Prostate gland (tissue), 2 donors: Measurements from ENCODE around the gene MAP1S. TPM values are rescaled to one million over a fixed set of nuclear protein-coding genes. Genes with fewer than 3 reads are reported as not detected.
A peak's percentile ranks its signal among the peaks of the same experiment; 100 is the strongest.

Experiments used
- DNase-seq: peaks from one replicate; pipeline ENCODE4 v3.0.0-alpha.2; 2019; ENCODE audit warnings: low spot score
- H3K27ac ChIP-seq, 2 donors: fragments of 200-600 bp; sonication (generic); 2 replicates each; pipeline ENCODE4 v1.5.1; 2017 to 2019
- H3K27me3 ChIP-seq: fragments of 200-600 bp; sonication (generic); replicated peaks from 2 replicates; pipeline ENCODE4 v1.5.1; 2019; ENCODE audit not compliant: insufficient read depth
- H3K36me3 ChIP-seq, 2 donors: fragments of 200-600 bp; sonication (generic); 1 replicate in 1 of 2; 2 replicates in 1 of 2; pipeline versions ENCODE4 v1.5.1 to v1.8.1; 2017 to 2019
- H3K4me1 ChIP-seq: fragments of 200-600 bp; sonication (generic); replicated peaks from 2 replicates; pipeline ENCODE4 v1.5.1; 2019
- H3K4me3 ChIP-seq, 2 donors: fragments of 200-600 bp; sonication (generic); 2 replicates each; pipeline ENCODE4 v1.5.1; 2017 to 2019
- H3K9me3 ChIP-seq: fragments of 200-600 bp; sonication (generic); 2 replicates; pipeline ENCODE4 v1.5.1; 2017
- POLR2A ChIP-seq: fragments of 450-650 bp; IDR thresholded peaks from one replicate; pipeline ENCODE4 v1.6.1; 2016; ENCODE audit warnings: antibody characterized with exemption, mild to moderate bottlenecking
- POLR2AphosphoS5 ChIP-seq: sonication (generic); formaldehyde crosslinking; IDR thresholded peaks from one replicate; pipeline ENCODE4 v1.6.1; 2017; ENCODE audit warnings: antibody characterized with exemption
- WGBS: methylation state at CpG from one replicate; pipeline ENCODE4 v1.1.5; 2018; 5-methylcytosine and 5-hydroxymethylcytosine counted together
- intact Hi-C: fragments of 100-400 bp; cut with DNase I; formaldehyde crosslinking; loops from one replicate; pipeline ENCODE4 v1.14.2; 2022
- total RNA-seq, 2 donors: library from RNA; depleted of rRNA; stranded (reverse); fragments of >200 nt; gene quantifications; one replicate each; pipeline ENCODE4 v1.1.0, GENCODE V29; 2016
- TF ChIP-seq, protein P1 (sequence below), 4 experiments: fragments of 200-600 bp in 2 of 4; fragments of 450-650 bp in 2 of 4; sonication (generic) in 2 of 4; IDR thresholded peaks; 1 replicate in 3 of 4; 2 replicates in 1 of 4; pipeline ENCODE4 v1.5.1; 2016 to 2019; ENCODE audit warnings: antibody characterized with exemption in 4 of 4, mild to moderate bottlenecking in 2 of 4, moderate library complexity in 2 of 4

MAP1S gene
- total RNA-seq, 2 donors from 2014 or later: 34.9 to 61.1 TPM

- Histone ChIP-seq H3K27me3 (no peaks in the 10 kb centered on the region), H3K36me3 (no peaks in the 10 kb centered on the region), H3K4me1 (no peaks in the 10 kb centered on the region), H3K4me3 (no peak overlapping the region), H3K9me3 (no peaks in the 10 kb centered on the region), H3K27ac (no peak overlapping the region)
- WGBS: 46% methylated on average over 6 of the region's 6 CpGs
- intact Hi-C loops: no loop called here
- TF ChIP-seq POLR2A (no peak), POLR2AphosphoS5 (no peak)
- TF ChIP-seq, protein P1, sequence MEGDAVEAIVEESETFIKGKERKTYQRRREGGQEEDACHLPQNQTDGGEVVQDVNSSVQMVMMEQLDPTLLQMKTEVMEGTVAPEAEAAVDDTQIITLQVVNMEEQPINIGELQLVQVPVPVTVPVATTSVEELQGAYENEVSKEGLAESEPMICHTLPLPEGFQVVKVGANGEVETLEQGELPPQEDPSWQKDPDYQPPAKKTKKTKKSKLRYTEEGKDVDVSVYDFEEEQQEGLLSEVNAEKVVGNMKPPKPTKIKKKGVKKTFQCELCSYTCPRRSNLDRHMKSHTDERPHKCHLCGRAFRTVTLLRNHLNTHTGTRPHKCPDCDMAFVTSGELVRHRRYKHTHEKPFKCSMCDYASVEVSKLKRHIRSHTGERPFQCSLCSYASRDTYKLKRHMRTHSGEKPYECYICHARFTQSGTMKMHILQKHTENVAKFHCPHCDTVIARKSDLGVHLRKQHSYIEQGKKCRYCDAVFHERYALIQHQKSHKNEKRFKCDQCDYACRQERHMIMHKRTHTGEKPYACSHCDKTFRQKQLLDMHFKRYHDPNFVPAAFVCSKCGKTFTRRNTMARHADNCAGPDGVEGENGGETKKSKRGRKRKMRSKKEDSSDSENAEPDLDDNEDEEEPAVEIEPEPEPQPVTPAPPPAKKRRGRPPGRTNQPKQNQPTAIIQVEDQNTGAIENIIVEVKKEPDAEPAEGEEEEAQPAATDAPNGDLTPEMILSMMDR (IDR thresholded peaks at IDR 0.05): no peak
- no peak for DNase-seq
Measured at GRCh38 chr19:17711851-17712250, 7.4 kb upstream of the MAP1S start.

DNA sequence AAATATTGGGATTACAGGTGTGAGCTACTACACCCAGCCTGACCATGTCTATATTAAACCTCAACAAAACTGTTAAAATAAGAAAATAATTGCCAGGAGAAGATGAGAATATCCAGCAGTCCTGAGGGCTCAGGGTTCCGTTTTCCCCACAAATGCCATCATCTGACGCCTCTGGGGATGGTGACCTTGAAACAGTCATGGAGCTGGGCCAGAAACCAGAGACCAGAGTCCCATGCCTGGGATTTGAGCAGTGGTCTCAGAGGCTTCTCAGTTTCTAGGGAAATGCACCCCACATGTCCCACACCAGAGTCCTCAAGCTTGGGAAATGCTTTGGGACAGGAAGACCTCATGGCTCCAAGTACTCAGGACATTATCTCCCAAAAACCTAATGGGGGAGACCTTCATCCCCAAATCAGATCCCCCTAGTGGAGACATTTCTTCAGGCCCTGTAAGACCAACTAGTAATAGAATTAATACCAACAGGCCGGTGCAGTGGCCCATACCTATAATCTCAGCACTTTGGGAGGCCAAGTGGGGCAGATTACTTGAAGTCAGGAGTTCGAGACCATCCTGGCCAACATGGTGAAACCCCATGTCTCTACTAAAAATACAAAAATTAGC is 2.9 kb upstream of the MAP1S start:
- no peaks in the 10 kb centered on the region for H3K36me3 ChIP-seq
- H3K27ac ChIP-seq: no peak overlapping the region
- intact Hi-C loops: no loop called here
- 71% methylated on average over 4 of the region's 4 CpGs for WGBS
- no peaks in the 10 kb centered on the region for H3K9me3 ChIP-seq
- H3K4me3 ChIP-seq: no peak overlapping the region
- DNase-seq: no peak
- H3K27me3 ChIP-seq: no peaks in the 10 kb centered on the region
- H3K4me1 ChIP-seq: peaks cover 9% of the 10 kb centered on the region
- TF ChIP-seq POLR2AphosphoS5: no peak
- no peak for TF ChIP-seq POLR2A
- TF ChIP-seq, protein P1 (IDR thresholded peaks at IDR 0.05): no peak

- WGBS: 82% methylated on average over 4 of the region's 4 CpGs
- no peak for DNase-seq
- Histone ChIP-seq H3K36me3 (no peaks in the 10 kb centered on the region), H3K9me3 (no peaks in the 10 kb centered on the region), H3K4me3 (no peak overlapping the region), H3K27me3 (no peaks in the 10 kb centered on the region), H3K4me1 (peaks cover 9% of the 10 kb centered on the region), H3K27ac (no peak overlapping the region)
- intact Hi-C loops: no loop called here
- TF ChIP-seq POLR2AphosphoS5: no peak
- no peak for TF ChIP-seq POLR2A
- TF ChIP-seq, protein P1 (IDR thresholded peaks at IDR 0.05): no peak
Measured at GRCh38 chr19:17718550-17718946, 732 bp upstream of the MAP1S start.

DNA sequence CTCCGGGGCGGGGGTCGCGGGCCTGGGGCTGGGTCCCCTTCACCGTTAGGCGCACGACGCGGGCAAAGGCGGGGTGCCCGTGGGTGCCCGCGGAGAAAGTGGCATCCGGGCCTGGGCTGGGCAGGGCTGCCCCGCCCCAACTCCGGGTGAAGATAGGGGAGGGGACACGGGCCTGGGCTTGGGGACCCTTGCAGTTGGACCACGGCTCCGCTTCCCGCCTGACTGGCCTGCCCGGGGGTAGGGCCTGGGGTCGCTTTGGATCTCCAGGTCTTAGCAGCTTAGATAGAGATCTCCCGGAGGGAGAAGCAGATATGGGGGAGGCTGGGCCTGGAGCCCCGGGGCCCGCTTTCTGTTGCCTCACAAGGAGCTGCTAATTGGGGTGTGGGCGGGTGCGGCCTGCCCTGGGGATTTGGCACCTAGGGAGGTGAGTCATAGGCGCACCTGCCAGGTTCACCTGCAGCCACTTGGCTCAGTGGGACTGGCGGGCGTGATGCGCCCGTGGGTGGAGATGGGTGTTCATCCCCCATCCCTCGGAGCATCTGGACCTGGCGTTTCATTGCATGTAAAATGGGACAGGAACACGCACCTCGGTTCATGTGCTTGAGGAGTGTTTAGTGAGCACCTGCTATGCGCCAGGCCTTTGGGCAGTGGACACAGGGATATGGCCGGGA is 585 bp downstream of the MAP1S start:
- Histone ChIP-seq H3K9me3 (no peaks in the 10 kb centered on the region), H3K27me3 (no peaks in the 10 kb centered on the region), H3K36me3 (no peaks in the 10 kb centered on the region), H3K4me1 (peaks cover 9% of the 10 kb centered on the region), H3K27ac (peak overlapping the region; percentile 48 to 62), H3K4me3 (peak overlapping the region; percentile 71 to 81)
- intact Hi-C loops: no loop called here
- DNase-seq: peak; percentile 11
- WGBS: 2% methylated on average over 37 of the region's 38 CpGs
- TF ChIP-seq, protein P1 (IDR thresholded peaks at IDR 0.05): no peak
- TF ChIP-seq POLR2AphosphoS5: no peak
- no peak for TF ChIP-seq POLR2A

GRCh38 chr19:17720440-17720839 is 1.2 kb downstream of the MAP1S start:
- peaks cover 9% of the 10 kb centered on the region for H3K4me1 ChIP-seq
- no peak overlapping the region for H3K27ac ChIP-seq

More at GRCh38 chr19:17720440-17720839, 1.2 kb downstream of the MAP1S start:
- Histone ChIP-seq H3K4me3 (peak overlapping the region; percentile 71 to 81), H3K27me3 (no peaks in the 10 kb centered on the region), H3K9me3 (no peaks in the 10 kb centered on the region), H3K36me3 (no peaks in the 10 kb centered on the region)
- TF ChIP-seq POLR2A: no peak
- TF ChIP-seq, protein P1 (IDR thresholded peaks at IDR 0.05): no peak
- TF ChIP-seq POLR2AphosphoS5: no peak
- WGBS: 18% methylated on average over 7 of the region's 7 CpGs
- intact Hi-C loops: no loop called here
- DNase-seq: no peak
